Keratinocyte (primary cell): Measurements from ENCODE around the gene ASF1A. TPM values are rescaled to one million over a fixed set of nuclear protein-coding genes. Genes with fewer than 3 reads are reported as not detected.

Experiments used
- DNase-seq: peaks from one replicate; pipeline ENCODE4 v3.0.0-alpha.2; 2011; ENCODE audit warnings: low read depth, missing footprints, low spot score
- FAIRE-seq: peaks from 2 replicates; lab custom pipeline; 2011; peaks lifted over from hg19 to GRCh38; lab: Jason Lieb, UNC
- H2AFZ ChIP-seq: 2 replicates; pipeline ENCODE4 v1.6.0; 2012; ENCODE audit warnings: low read length, control low read depth, inconsistent platforms; ENCODE audit not compliant: control insufficient read depth
- H3K27ac ChIP-seq: 2 replicates; pipeline ENCODE4 v1.5.1; 2011; ENCODE audit warnings: low read length; ENCODE audit not compliant: control insufficient read depth, insufficient read depth
- H3K27me3 ChIP-seq: 3 replicates; pipeline ENCODE4 v1.6.0; 2011; ENCODE audit warnings: low read length; ENCODE audit not compliant: control insufficient read depth, insufficient read depth; ENCODE audit errors: extremely low read depth
- H3K36me3 ChIP-seq, 2 experiments: 2 replicates in 1 of 2; 3 replicates in 1 of 2; pipeline ENCODE4 v1.5.1; 2011; ENCODE audit warnings: low read length in 2 of 2, mild to moderate bottlenecking in 1 of 2; ENCODE audit not compliant: control insufficient read depth in 2 of 2, insufficient read depth in 2 of 2; ENCODE audit errors: extremely low read depth in 1 of 2
- H3K4me1 ChIP-seq: 3 replicates; pipeline ENCODE4 v1.5.1; 2011; ENCODE audit warnings: low read length; ENCODE audit not compliant: control insufficient read depth, insufficient read depth; ENCODE audit errors: extremely low read depth
- H3K4me2 ChIP-seq: 3 replicates; pipeline ENCODE4 v1.6.0; 2011; ENCODE audit warnings: low read depth, low read length; ENCODE audit not compliant: control insufficient read depth, insufficient read depth; ENCODE audit errors: extremely low read depth
- H3K4me3 ChIP-seq, 3 experiments: fragments of 200-600 bp in 1 of 3; sonication (generic) in 1 of 3; 2 replicates in 2 of 3; 3 replicates in 1 of 3; pipeline ENCODE4 v1.5.1; 2011 to 2016; ENCODE audit warnings: low read length in 3 of 3, mild to moderate bottlenecking in 3 of 3, control low read depth in 2 of 3, inconsistent platforms in 1 of 3, low read depth in 1 of 3, mixed read lengths in 1 of 3, mixed run types in 1 of 3, moderate library complexity in 1 of 3; ENCODE audit not compliant: control insufficient read depth in 2 of 3, insufficient read depth in 2 of 3; ENCODE audit errors: extremely low read depth in 1 of 3
- H3K79me2 ChIP-seq: 2 replicates; pipeline ENCODE4 v1.6.0; 2012; ENCODE audit warnings: low read length; ENCODE audit not compliant: control insufficient read depth, insufficient read depth
- H3K9ac ChIP-seq: 3 replicates; pipeline ENCODE4 v1.6.0; 2011; ENCODE audit warnings: low read length; ENCODE audit not compliant: control insufficient read depth, insufficient read depth; ENCODE audit errors: extremely low read depth
- H3K9me1 ChIP-seq: 3 replicates; pipeline ENCODE4 v1.6.0; 2011; ENCODE audit warnings: low read length; ENCODE audit not compliant: control insufficient read depth, insufficient read depth; ENCODE audit errors: extremely low read depth
- H3K9me3 ChIP-seq: 2 replicates; pipeline ENCODE4 v1.5.1; 2012; ENCODE audit warnings: low read depth, low read length; ENCODE audit not compliant: control insufficient read depth
- H4K20me1 ChIP-seq: 3 replicates; pipeline ENCODE4 v1.6.0; 2011; ENCODE audit warnings: low read length; ENCODE audit not compliant: control insufficient read depth, insufficient read depth; ENCODE audit errors: extremely low read depth
- EZH2 ChIP-seq: IDR thresholded peaks from one replicate; pipeline ENCODE4 v1.6.1; 2012; ENCODE audit warnings: inconsistent platforms, mild to moderate bottlenecking, low read length, moderate library complexity
- dilution Hi-C: fragments of 300-500 bp; cut with MboI; formaldehyde crosslinking; loops from one replicate; pipeline ENCODE4 v1.7.0; 2020; ENCODE audit warnings: low sequenced_read_pairs; ENCODE audit not compliant: extremely low pct_ligation_motif_present
- polyA plus RNA-seq, 5 experiments: library from polyadenylated mRNA; depleted of rRNA in 3 of 5; stranded (reverse) in 3 of 5; stranded (forward) in 1 of 5; unstranded in 1 of 5; fragments of >200 nt; gene quantifications; 1 replicate in 1 of 5; 2 replicates in 3 of 5; 3 replicates in 1 of 5; pipeline versions ENCODE4 v1.2.1 to v1.2.3, GENCODE V29; 2011 to 2012; ENCODE audit warnings: missing spikeins in 2 of 5, low read depth in 1 of 5, low replicate concordance in 1 of 5
- TF ChIP-seq, protein P1 (sequence below), 3 experiments: IDR thresholded peaks in 1 of 3; conservative IDR thresholded peaks in 1 of 3; optimal IDR thresholded peaks in 1 of 3; 2 replicates in 2 of 3; 3 replicates in 1 of 3; pipeline versions ENCODE3 to v1.5.1; 2011; ENCODE audit warnings: low read length in 3 of 3, mild to moderate bottlenecking in 3 of 3, moderate library complexity in 2 of 3, control low read depth in 1 of 3, inconsistent platforms in 1 of 3; ENCODE audit not compliant: insufficient read depth in 2 of 3; ENCODE audit errors: extremely low read depth in 1 of 3

Gene ASF1A
- polyA plus RNA-seq, 1 donor (not counting 4 experiments of a cell fraction or from before 2014, with no cell fraction given): 19.9 TPM

DNA sequence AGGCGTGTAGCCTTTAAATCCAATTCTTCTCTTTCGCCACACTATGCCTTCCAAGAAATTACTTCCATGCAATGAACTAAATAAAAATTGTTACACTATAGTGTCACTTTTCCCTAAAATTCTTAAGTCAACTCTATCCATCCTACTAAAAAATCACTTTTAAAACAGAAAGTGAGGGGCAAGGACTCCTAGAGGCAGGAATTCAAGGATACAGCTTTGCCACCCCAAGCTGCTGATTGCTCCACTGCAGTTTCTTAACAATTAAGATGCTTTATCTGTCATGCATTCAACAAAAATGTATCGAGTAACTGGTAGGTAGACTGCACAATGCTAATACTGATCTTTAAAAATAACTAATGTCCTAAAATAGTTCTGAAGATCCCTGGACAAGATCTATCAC lies 36.7 kb downstream of the ASF1A start:
- Histone ChIP-seq H3K79me2 (peaks cover 5% of the 10 kb centered on the region), H3K4me2 (no peak overlapping the region), H3K27ac (no peak overlapping the region), H3K4me1 (peaks cover 5% of the 10 kb centered on the region), H3K4me3 (no peak overlapping the region), H2AFZ (no peak overlapping the region), H3K27me3 (no peaks in the 10 kb centered on the region), H3K9me1 (no peaks in the 10 kb centered on the region), H4K20me1 (no peaks in the 10 kb centered on the region), H3K36me3 (peaks cover 2 to 7% of the 10 kb centered on the region in 2 experiments), H3K9ac (no peak overlapping the region), H3K9me3 (no peaks in the 10 kb centered on the region)
- FAIRE-seq (no peak), DNase-seq (no peak)
- dilution Hi-C loops: no loop called here
- TF ChIP-seq, protein P1, sequence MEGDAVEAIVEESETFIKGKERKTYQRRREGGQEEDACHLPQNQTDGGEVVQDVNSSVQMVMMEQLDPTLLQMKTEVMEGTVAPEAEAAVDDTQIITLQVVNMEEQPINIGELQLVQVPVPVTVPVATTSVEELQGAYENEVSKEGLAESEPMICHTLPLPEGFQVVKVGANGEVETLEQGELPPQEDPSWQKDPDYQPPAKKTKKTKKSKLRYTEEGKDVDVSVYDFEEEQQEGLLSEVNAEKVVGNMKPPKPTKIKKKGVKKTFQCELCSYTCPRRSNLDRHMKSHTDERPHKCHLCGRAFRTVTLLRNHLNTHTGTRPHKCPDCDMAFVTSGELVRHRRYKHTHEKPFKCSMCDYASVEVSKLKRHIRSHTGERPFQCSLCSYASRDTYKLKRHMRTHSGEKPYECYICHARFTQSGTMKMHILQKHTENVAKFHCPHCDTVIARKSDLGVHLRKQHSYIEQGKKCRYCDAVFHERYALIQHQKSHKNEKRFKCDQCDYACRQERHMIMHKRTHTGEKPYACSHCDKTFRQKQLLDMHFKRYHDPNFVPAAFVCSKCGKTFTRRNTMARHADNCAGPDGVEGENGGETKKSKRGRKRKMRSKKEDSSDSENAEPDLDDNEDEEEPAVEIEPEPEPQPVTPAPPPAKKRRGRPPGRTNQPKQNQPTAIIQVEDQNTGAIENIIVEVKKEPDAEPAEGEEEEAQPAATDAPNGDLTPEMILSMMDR (optimal IDR thresholded peaks at IDR 0.05 in 1 of 3, IDR thresholded peaks at IDR 0.05 in 1 of 3, conservative IDR thresholded peaks at IDR 0.05 in 1 of 3; ENCODE audit: extremely low read depth in 1 of 3, insufficient read depth in 2 of 3, low read length in 3 of 3): no peak
- no peak for TF ChIP-seq EZH2

DNA sequence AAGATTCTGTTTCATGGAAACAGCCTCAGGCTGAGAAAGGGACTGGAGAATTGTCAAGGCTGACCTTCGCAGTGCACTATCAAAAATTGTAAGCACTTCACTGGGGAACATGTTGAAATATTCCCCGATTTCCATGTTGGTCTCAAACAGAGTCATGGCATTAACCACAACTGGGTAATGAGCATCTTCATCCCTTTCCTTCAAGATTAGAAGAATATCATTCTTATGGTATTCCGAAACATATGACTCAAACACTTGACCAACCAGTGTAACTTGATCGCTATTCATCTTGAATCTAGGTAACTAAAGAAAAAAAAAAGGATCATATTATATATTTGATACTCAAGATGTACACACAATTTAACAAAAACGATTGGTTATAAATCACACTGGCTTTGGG lies 37.5 kb downstream of the ASF1A start:
- H3K79me2 ChIP-seq: peaks cover 5% of the 10 kb centered on the region
- dilution Hi-C loops: no loop called here
- H3K4me1 ChIP-seq: peaks cover 5% of the 10 kb centered on the region
- H3K4me2 ChIP-seq: no peak overlapping the region
- no peak overlapping the region for H3K9ac ChIP-seq
- no peak overlapping the region for H3K4me3 ChIP-seq
- FAIRE-seq (no peak), DNase-seq (no peak)
- no peak for TF ChIP-seq EZH2
- TF ChIP-seq, protein P1 (optimal IDR thresholded peaks at IDR 0.05 in 1 of 3, IDR thresholded peaks at IDR 0.05 in 1 of 3, conservative IDR thresholded peaks at IDR 0.05 in 1 of 3; ENCODE audit: extremely low read depth in 1 of 3, insufficient read depth in 2 of 3, low read length in 3 of 3): no peak
- H3K9me1 ChIP-seq: no peaks in the 10 kb centered on the region
- no peaks in the 10 kb centered on the region for H3K9me3 ChIP-seq
- H3K27me3 ChIP-seq: no peaks in the 10 kb centered on the region
- H3K27ac ChIP-seq: no peak overlapping the region
- H4K20me1 ChIP-seq: no peaks in the 10 kb centered on the region
- H2AFZ ChIP-seq: no peak overlapping the region
- H3K36me3 ChIP-seq: peaks cover 2 to 4% of the 10 kb centered on the region in 2 experiments
